HCT116 (cell line): ENCODE data around the gene SLC66A2. TPM values are rescaled to one million over a fixed set of nuclear protein-coding genes. Genes with fewer than 3 reads are reported as not detected.

Experiments
- ATAC-seq: fragments of 200-7000 bp; cut with Tn5 transposase; 2 replicates; pipeline ENCODE4 v1.9.1; 2020; ENCODE audit warnings: mild to moderate bottlenecking, moderate library complexity
- BruUV-seq: library from RNA; stranded (reverse); fragments of 400-500 nt; replicated peaks from 2 replicates; lab custom pipeline; 2021; lab: Mats Ljungman, UMichigan
- CTCF ChIA-PET: fragments of 300-600 bp; sonication (Branson Sonifier 250); formaldehyde crosslinking; loops from one replicate; lab custom pipeline; 2021; ENCODE audit warnings: antibody characterized with exemption; lab: Charles Lee
- POLR2A ChIA-PET: fragments of 300-600, 350-600 bp; sonication (Branson Sonifier 250); formaldehyde crosslinking; loops from one replicate; lab custom pipeline; 2021; ENCODE audit warnings: antibody characterized with exemption; lab: Charles Lee
- RAD21 ChIA-PET, 2 experiments: fragments of 300-600 bp; sonication (Branson Sonifier 250); formaldehyde crosslinking; loops; one replicate each; lab custom pipeline; 2023; ENCODE audit warnings: low total read pairs in 2 of 2; ENCODE audit not compliant: uncharacterized antibody in 2 of 2, unreplicated experiment in 2 of 2, low non-redundant PET in 1 of 2; lab: Charles Lee
- DNase-seq: peaks from one replicate; pipeline ENCODE4 v3.0.0-alpha.2; 2010; ENCODE audit warnings: low read depth, low spot score
- H2AFZ ChIP-seq: fragments of 200-600 bp; shearing (Covaris generic), sonication (generic); 2 replicates; pipeline ENCODE4 v1.6.1; 2017; ENCODE audit warnings: low read depth, mixed run types, mixed read lengths, antibody characterized with exemption, low read length; ENCODE audit not compliant: poor library complexity, severe bottlenecking
- H3K27ac ChIP-seq: 2 replicates; pipeline ENCODE4 v1.5.1; 2012; ENCODE audit warnings: low read depth, low read length
- H3K27me3 ChIP-seq: fragments of 200-600 bp; sonication (generic); 2 replicates; pipeline ENCODE4 v1.6.1; 2016; ENCODE audit warnings: mixed run types, low read length, mixed read lengths; ENCODE audit not compliant: insufficient read depth
- H3K36me3 ChIP-seq, 2 experiments: fragments of 200-500 bp in 1 of 2; fragments of 200-600 bp in 1 of 2; sonication (Bioruptor generic) in 1 of 2; sonication (generic) in 1 of 2; 2 replicates each; pipeline versions ENCODE4 v1.5.1 to v1.6.1; 2014 to 2016; ENCODE audit warnings: low read length in 2 of 2, inconsistent platforms in 1 of 2, mixed read lengths in 1 of 2, mixed run types in 1 of 2; ENCODE audit not compliant: insufficient read depth in 2 of 2, control insufficient read depth in 1 of 2
- H3K4me1 ChIP-seq, 2 experiments: fragments of 200-600 bp in 1 of 2; sonication (generic) in 1 of 2; 2 replicates each; pipeline versions ENCODE4 v1.5.1 to v1.6.1; 2012 to 2017; ENCODE audit warnings: low read length in 2 of 2, inconsistent platforms in 1 of 2, mild to moderate bottlenecking in 1 of 2, mixed read lengths in 1 of 2, mixed run types in 1 of 2, moderate library complexity in 1 of 2; ENCODE audit not compliant: insufficient read depth in 2 of 2, control insufficient read depth in 1 of 2
- H3K4me2 ChIP-seq: fragments of 200-600 bp; sonication (generic); 2 replicates; pipeline ENCODE4 v1.6.1; 2017; ENCODE audit warnings: mixed run types, low read length, mixed read lengths
- H3K4me3 ChIP-seq, 2 experiments: fragments of 200-600 bp in 1 of 2; sonication (generic) in 1 of 2; replicated peaks in 1 of 2; 2 replicates each; pipeline ENCODE4 v1.5.1; 2011 to 2016; ENCODE audit warnings: low read length in 2 of 2, control low read depth in 1 of 2, low read depth in 1 of 2, mild to moderate bottlenecking in 1 of 2, mixed read lengths in 1 of 2, mixed run types in 1 of 2
- H3K79me2 ChIP-seq: fragments of 200-600 bp; sonication (generic); 2 replicates; pipeline ENCODE4 v1.6.1; 2017; ENCODE audit warnings: mild to moderate bottlenecking, mixed run types, low read length, moderate library complexity, mixed read lengths; ENCODE audit not compliant: insufficient read depth
- H3K9ac ChIP-seq: fragments of 200-600 bp; sonication (generic); 2 replicates; pipeline ENCODE4 v1.6.1; 2016; ENCODE audit warnings: low read length, mixed read lengths
- H3K9me2 ChIP-seq: fragments of 200-600 bp; sonication (generic), shearing (Covaris generic); 2 replicates; pipeline ENCODE4 v1.6.1; 2017; ENCODE audit warnings: mixed run types, mild to moderate bottlenecking, moderate library complexity; ENCODE audit not compliant: insufficient read depth
- H3K9me3 ChIP-seq, 2 experiments: fragments of 200-500 bp in 1 of 2; fragments of 200-600 bp in 1 of 2; sonication (Bioruptor generic) in 1 of 2; sonication (generic) in 1 of 2; 2 replicates each; pipeline ENCODE4 v1.6.1; 2014 to 2017; ENCODE audit warnings: low read length in 2 of 2, mixed read lengths in 2 of 2, inconsistent platforms in 1 of 2, low read depth in 1 of 2, mild to moderate bottlenecking in 1 of 2, mixed run types in 1 of 2, moderate library complexity in 1 of 2; ENCODE audit not compliant: control insufficient read depth in 1 of 2, insufficient read depth in 1 of 2
- H4K20me1 ChIP-seq: fragments of 200-600 bp; sonication (generic), shearing (Covaris generic); 2 replicates; pipeline ENCODE4 v1.6.1; 2017; ENCODE audit warnings: mixed run types, mild to moderate bottlenecking, moderate library complexity; ENCODE audit not compliant: insufficient read depth
- CBX3 ChIP-seq: IDR thresholded peaks from 2 replicates; pipeline ENCODE4 v1.6.1; 2012; ENCODE audit warnings: low read depth
- EGR1 ChIP-seq: IDR thresholded peaks from 2 replicates; pipeline ENCODE4 v1.6.1; 2012; ENCODE audit warnings: low read depth
- ELF1 ChIP-seq: IDR thresholded peaks from 2 replicates; pipeline ENCODE4 v1.6.1; 2012; ENCODE audit warnings: low read depth, borderline replicate concordance
- EZH2 ChIP-seq: fragments of 200-600 bp; sonication (generic); IDR thresholded peaks from 2 replicates; pipeline ENCODE4 v1.6.1; 2017; ENCODE audit warnings: antibody characterized with exemption, mixed run types
- EZH2phosphoT487 ChIP-seq: fragments of 200-600 bp; IDR thresholded peaks from 2 replicates; pipeline ENCODE4 v1.6.1; 2018; ENCODE audit warnings: antibody characterized with exemption, borderline replicate concordance
- JUND ChIP-seq: IDR thresholded peaks from 2 replicates; pipeline ENCODE4 v1.6.1; 2012
- POLR2A ChIP-seq: IDR thresholded peaks from 2 replicates; pipeline ENCODE4 v1.7.0; 2011; ENCODE audit warnings: borderline replicate concordance; ENCODE audit not compliant: insufficient read depth, insufficient read length; ENCODE audit errors: extremely low read depth
- POLR2AphosphoS5 ChIP-seq: IDR thresholded peaks from 2 replicates; pipeline ENCODE4 v1.6.1; 2011; ENCODE audit warnings: mild to moderate bottlenecking, low read depth, low read length, moderate library complexity
- RAD21 ChIP-seq: IDR thresholded peaks from 2 replicates; pipeline ENCODE4 v1.6.1; 2012; ENCODE audit warnings: low read depth, mild to moderate bottlenecking
- SIN3A ChIP-seq: IDR thresholded peaks from 2 replicates; pipeline ENCODE4 v1.6.1; 2012; ENCODE audit warnings: low read depth
- SP1 ChIP-seq: IDR thresholded peaks from 2 replicates; pipeline ENCODE4 v1.6.1; 2012; ENCODE audit warnings: low read depth
- SRF ChIP-seq: IDR thresholded peaks from 2 replicates; pipeline ENCODE4 v1.6.1; 2012; ENCODE audit warnings: low read depth
- TCF7L2 ChIP-seq: IDR thresholded peaks from 2 replicates; pipeline ENCODE4 v1.7.0; 2011; ENCODE audit warnings: borderline replicate concordance, inconsistent platforms; ENCODE audit not compliant: insufficient read depth, insufficient read length; ENCODE audit errors: extremely low read depth
- YY1 ChIP-seq: IDR thresholded peaks from 2 replicates; pipeline ENCODE4 v1.6.1; 2011; ENCODE audit warnings: low read length, low read depth, moderate library complexity, mild to moderate bottlenecking; ENCODE audit not compliant: insufficient replicate concordance; ENCODE audit errors: extremely low read depth
- ZFX ChIP-seq: fragments of 450-650 bp; IDR thresholded peaks from 2 replicates; pipeline ENCODE4 v1.6.1; 2017
- ZNF274 ChIP-seq: fragments of 200-500 bp; sonication (Bioruptor generic); IDR thresholded peaks from 2 replicates; pipeline ENCODE4 v1.6.1; 2014; ENCODE audit warnings: mild to moderate bottlenecking, low read depth, low read length, inconsistent platforms
- intact Hi-C: fragments of 100-400 bp; cut with micrococcal nuclease; formaldehyde crosslinking; loops from 2 replicates; pipeline ENCODE4 v1.10.0; 2022
- total RNA-seq: library from RNA; stranded (reverse); gene quantifications from one replicate; pipeline ENCODE4 v1.2.1, GENCODE V29; 2021; ENCODE audit not compliant: unreplicated experiment
- TF ChIP-seq, protein P1 (sequence below): IDR thresholded peaks from 2 replicates; pipeline ENCODE4 v1.6.1; 2012
- TF ChIP-seq, protein P2 (sequence below): IDR thresholded peaks from 2 replicates; pipeline ENCODE4 v1.6.1; 2011; ENCODE audit warnings: mild to moderate bottlenecking, low read length, moderate library complexity; ENCODE audit not compliant: insufficient replicate concordance; ENCODE audit errors: extremely low read depth
- TF ChIP-seq, protein P3 (sequence below): IDR thresholded peaks from 2 replicates; pipeline ENCODE4 v1.6.1; 2012
- TF ChIP-seq, protein P4 (sequence below): IDR thresholded peaks from 2 replicates; pipeline ENCODE4 v1.6.1; 2012; ENCODE audit warnings: low read depth

Gene SLC66A2
- total RNA-seq, 1 experiment from 2014 or later = 44.9 TPM

DNA sequence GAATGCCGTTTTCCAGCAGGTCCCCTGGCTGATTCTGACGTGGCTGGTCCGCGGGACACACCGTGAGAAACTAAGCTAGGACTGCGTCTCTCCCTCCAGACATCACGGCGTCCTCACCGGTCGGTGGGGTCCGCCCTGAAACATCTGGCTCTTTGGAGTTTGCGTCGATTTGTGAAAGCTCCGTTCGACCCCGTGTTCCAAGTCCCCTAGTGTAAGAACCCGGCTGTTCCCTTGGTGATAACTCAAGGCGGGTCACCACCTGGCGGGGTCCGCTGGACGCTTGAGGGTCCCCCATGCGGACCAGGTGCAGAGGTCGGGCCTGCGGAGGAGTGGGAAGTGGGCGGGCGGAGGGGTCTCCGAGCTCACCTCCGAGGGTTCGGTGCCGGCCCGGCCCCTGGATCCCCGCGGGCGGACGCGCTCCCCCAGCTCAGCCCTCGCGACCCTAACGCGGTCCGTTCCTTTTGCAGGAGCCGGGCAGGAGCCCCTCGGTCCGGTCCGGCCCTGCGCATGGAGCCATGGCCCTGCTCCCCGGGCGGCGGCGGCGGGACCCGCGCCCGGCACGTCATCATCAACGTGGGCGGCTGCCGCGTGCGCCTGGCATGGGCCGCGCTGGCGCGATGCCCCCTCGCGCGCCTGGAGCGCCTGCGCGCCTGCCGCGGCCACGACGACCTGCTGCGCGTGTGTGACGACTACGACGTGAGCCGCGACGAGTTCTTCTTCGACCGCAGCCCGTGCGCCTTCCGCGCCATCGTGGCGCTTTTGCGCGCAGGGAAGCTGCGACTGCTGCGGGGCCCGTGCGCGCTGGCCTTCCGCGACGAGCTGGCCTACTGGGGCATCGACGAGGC, 88.1 kb downstream of the SLC66A2 start:
- no peak overlapping the region for H2AFZ ChIP-seq
- H3K9ac ChIP-seq = no peak overlapping the region
- no peaks in the 10 kb centered on the region for H3K4me1 ChIP-seq
- DNase-seq = no peak
- H3K36me3 ChIP-seq = no peaks in the 10 kb centered on the region
- no peaks in the 10 kb centered on the region for H4K20me1 ChIP-seq
- TF ChIP-seq TCF7L2 (no peak), EZH2 (no peak), POLR2AphosphoS5 (no peak), POLR2A (no peak), JUND (no peak), EGR1 (no peak), SRF (no peak), EZH2phosphoT487 (no peak), ZNF274 (no peak), SP1 (no peak), CBX3 (no peak), ELF1 (no peak), YY1 (no peak), RAD21 (no peak), ZFX (no peak), SIN3A (no peak)
- TF ChIP-seq, protein P1, sequence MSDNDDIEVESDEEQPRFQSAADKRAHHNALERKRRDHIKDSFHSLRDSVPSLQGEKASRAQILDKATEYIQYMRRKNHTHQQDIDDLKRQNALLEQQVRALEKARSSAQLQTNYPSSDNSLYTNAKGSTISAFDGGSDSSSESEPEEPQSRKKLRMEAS = no peak
- TF ChIP-seq, protein P2, sequence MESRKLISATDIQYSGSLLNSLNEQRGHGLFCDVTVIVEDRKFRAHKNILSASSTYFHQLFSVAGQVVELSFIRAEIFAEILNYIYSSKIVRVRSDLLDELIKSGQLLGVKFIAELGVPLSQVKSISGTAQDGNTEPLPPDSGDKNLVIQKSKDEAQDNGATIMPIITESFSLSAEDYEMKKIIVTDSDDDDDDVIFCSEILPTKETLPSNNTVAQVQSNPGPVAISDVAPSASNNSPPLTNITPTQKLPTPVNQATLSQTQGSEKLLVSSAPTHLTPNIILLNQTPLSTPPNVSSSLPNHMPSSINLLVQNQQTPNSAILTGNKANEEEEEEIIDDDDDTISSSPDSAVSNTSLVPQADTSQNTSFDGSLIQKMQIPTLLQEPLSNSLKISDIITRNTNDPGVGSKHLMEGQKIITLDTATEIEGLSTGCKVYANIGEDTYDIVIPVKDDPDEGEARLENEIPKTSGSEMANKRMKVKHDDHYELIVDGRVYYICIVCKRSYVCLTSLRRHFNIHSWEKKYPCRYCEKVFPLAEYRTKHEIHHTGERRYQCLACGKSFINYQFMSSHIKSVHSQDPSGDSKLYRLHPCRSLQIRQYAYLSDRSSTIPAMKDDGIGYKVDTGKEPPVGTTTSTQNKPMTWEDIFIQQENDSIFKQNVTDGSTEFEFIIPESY = no peak
- TF ChIP-seq, protein P3, sequence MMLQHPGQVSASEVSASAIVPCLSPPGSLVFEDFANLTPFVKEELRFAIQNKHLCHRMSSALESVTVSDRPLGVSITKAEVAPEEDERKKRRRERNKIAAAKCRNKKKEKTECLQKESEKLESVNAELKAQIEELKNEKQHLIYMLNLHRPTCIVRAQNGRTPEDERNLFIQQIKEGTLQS = no peak
- TF ChIP-seq, protein P4, sequence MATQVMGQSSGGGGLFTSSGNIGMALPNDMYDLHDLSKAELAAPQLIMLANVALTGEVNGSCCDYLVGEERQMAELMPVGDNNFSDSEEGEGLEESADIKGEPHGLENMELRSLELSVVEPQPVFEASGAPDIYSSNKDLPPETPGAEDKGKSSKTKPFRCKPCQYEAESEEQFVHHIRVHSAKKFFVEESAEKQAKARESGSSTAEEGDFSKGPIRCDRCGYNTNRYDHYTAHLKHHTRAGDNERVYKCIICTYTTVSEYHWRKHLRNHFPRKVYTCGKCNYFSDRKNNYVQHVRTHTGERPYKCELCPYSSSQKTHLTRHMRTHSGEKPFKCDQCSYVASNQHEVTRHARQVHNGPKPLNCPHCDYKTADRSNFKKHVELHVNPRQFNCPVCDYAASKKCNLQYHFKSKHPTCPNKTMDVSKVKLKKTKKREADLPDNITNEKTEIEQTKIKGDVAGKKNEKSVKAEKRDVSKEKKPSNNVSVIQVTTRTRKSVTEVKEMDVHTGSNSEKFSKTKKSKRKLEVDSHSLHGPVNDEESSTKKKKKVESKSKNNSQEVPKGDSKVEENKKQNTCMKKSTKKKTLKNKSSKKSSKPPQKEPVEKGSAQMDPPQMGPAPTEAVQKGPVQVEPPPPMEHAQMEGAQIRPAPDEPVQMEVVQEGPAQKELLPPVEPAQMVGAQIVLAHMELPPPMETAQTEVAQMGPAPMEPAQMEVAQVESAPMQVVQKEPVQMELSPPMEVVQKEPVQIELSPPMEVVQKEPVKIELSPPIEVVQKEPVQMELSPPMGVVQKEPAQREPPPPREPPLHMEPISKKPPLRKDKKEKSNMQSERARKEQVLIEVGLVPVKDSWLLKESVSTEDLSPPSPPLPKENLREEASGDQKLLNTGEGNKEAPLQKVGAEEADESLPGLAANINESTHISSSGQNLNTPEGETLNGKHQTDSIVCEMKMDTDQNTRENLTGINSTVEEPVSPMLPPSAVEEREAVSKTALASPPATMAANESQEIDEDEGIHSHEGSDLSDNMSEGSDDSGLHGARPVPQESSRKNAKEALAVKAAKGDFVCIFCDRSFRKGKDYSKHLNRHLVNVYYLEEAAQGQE = no peak
- no peaks in the 10 kb centered on the region for H3K9me2 ChIP-seq
- no peaks in the 10 kb centered on the region for H3K79me2 ChIP-seq
- intact Hi-C loops = no loop called here
- H3K27ac ChIP-seq = no peak overlapping the region
- no peak overlapping the region for H3K4me3 ChIP-seq
- BruUV-seq = no TSS peak
- H3K9me3 ChIP-seq = no peaks in the 10 kb centered on the region
- 0 out of 2 replicates have a peak, but pooled peaks cover 8% of the 10 kb centered on the region for H3K27me3 ChIP-seq
- POLR2A ChIA-PET = no interaction called here
- no peak for ATAC-seq
- RAD21 ChIA-PET = no interaction called here
- CTCF ChIA-PET = no interaction called here
- no peak overlapping the region for H3K4me2 ChIP-seq
